H1 (cell line): ENCODE data around the gene LTBP3. TPM values are rescaled to one million over a fixed set of nuclear protein-coding genes. Genes with fewer than 3 reads are reported as not detected.

Source experiments
- BRCA1 ChIP-seq: IDR thresholded peaks from 2 replicates; pipeline ENCODE4 v1.6.1; 2012; ENCODE audit warnings: low read depth, low read length, improper control_type of control experiment
- CHD7 ChIP-seq: fragments of 300-600 bp; sonication (generic); IDR thresholded peaks from 2 replicates; pipeline ENCODE4 v1.7.1; 2012; ENCODE audit warnings: low read length, moderate library complexity, mild to moderate bottlenecking, inconsistent platforms; ENCODE audit not compliant: insufficient replicate concordance
- CREB1 ChIP-seq: IDR thresholded peaks from 2 replicates; pipeline ENCODE4 v1.6.1; 2012; ENCODE audit warnings: inconsistent platforms
- EP300 ChIP-seq, 2 experiments: IDR thresholded peaks; 1 replicate in 1 of 2; 2 replicates in 1 of 2; pipeline ENCODE4 v1.6.1; 2011 to 2012; ENCODE audit warnings: low read depth in 2 of 2, low read length in 2 of 2, mild to moderate bottlenecking in 2 of 2, borderline replicate concordance in 1 of 2, inconsistent platforms in 1 of 2, moderate library complexity in 1 of 2
- EZH2 ChIP-seq: fragments of 200-600 bp; sonication (generic); IDR thresholded peaks from 2 replicates; pipeline ENCODE4 v1.7.1; 2012; ENCODE audit warnings: low read depth, mild to moderate bottlenecking, moderate library complexity, low read length, inconsistent platforms; ENCODE audit not compliant: severe bottlenecking
- RFX5 ChIP-seq: IDR thresholded peaks from 2 replicates; pipeline ENCODE4 v1.6.1; 2011; ENCODE audit warnings: low read depth, low read length, improper control_type of control experiment, borderline replicate concordance
- SUZ12 ChIP-seq: fragments of 200-600 bp; sonication (generic); IDR thresholded peaks from 2 replicates; pipeline ENCODE4 v1.6.1; 2012; ENCODE audit warnings: mild to moderate bottlenecking, inconsistent platforms, low read length, moderate library complexity, mixed read lengths
- polyA plus RNA-seq, 7 experiments: library from polyadenylated mRNA; depleted of rRNA in 3 of 7; stranded (reverse) in 5 of 7; unstranded in 2 of 7; fragments of >200 nt in 5 of 7; fragments of 200-250 nt in 2 of 7; gene quantifications; 1 replicate in 5 of 7; 2 replicates in 1 of 7; 4 replicates in 1 of 7; pipeline versions ENCODE4 v1.2.1 to v1.2.3, GENCODE V29; 2011 to 2013; ENCODE audit warnings: missing spikeins in 2 of 7, mixed read lengths in 2 of 7
- total RNA-seq: library from RNA; stranded (reverse); fragmentation: NEBNext Ultra II Directional; extraction: Animal tissue kit (Norgen Biotek cat#: 25700); gene quantifications from 2 replicates; pipeline ENCODE4 v1.2.1, GENCODE V29; 2021

The LTBP3 gene
- total and polyA plus RNA-seq, 2 of the 8 experiments (the other 6 are each of a cell fraction or from before 2014, with no cell fraction given) = 12.8 to 17.8 TPM

GRCh38 chr11:65584723-65585171 is 26.6 kb upstream of the LTBP3 start (continued):
- TF ChIP-seq CHD7 = no peak
- TF ChIP-seq EP300 (IDR thresholded peaks at IDR 0.05; ENCODE audit: borderline replicate concordance in 1 of 2, low read depth in 2 of 2, low read length in 2 of 2) = no peak
- TF ChIP-seq SUZ12 = peak; percentile 55
- TF ChIP-seq BRCA1 = no peak
- TF ChIP-seq EZH2 = peak; percentile 53
- TF ChIP-seq CREB1 = peak; percentile 24; the same call in 1 of the 2 replicates
- 0 out of 2 replicates have a peak, but pooled peaks have one; percentile 32 for TF ChIP-seq RFX5
